A172 (cell line): ENCODE measurements around the gene PNLIP. TPM values are rescaled to one million over a fixed set of nuclear protein-coding genes. Genes with fewer than 3 reads are reported as not detected.

Source experiments
- DNase-seq: peaks from one replicate; pipeline ENCODE4 v3.0.0-alpha.2; 2015; ENCODE audit warnings: low spot score
- total RNA-seq: library from RNA; depleted of rRNA; stranded (reverse); fragments of >200 nt; shearing (Covaris generic); gene quantifications from 2 replicates; pipeline ENCODE4 v1.2.3, GENCODE V29; 2014; rRNA removed

Gene PNLIP
- not detected in 2 replicates for total RNA-seq

- DNase-seq, result no peak
Measured at GRCh38 chr10:116545756-116546155, at the start of gene PNLIP. Gene PNLIP, plus strand, starts transcription at chr10:116545931. Its CDS starts 162 bp downstream, at chr10:116546093.

GRCh38 chr10:116504786-116505185, 40.9 kb upstream of the PNLIP start:
- DNase-seq, result no peak

GRCh38 chr10:116510565-116510964, 35.2 kb upstream of the PNLIP start:
- no peak for DNase-seq

GRCh38 chr10:116511365-116511764, 34.4 kb upstream of the PNLIP start:
- DNase-seq, result no peak

GRCh38 chr10:116521424-116522290, 24.1 kb upstream of the PNLIP start:
- peak; percentile 34 for DNase-seq

GRCh38 chr10:116522803-116523381, 22.8 kb upstream of the PNLIP start:
- no peak for DNase-seq

- no peak for DNase-seq
Measured at GRCh38 chr10:116524736-116525135, 21.0 kb upstream of the PNLIP start.

GRCh38 chr10:116526219-116526618, 19.5 kb upstream of the PNLIP start:
- no peak for DNase-seq

- DNase-seq, result no peak
Measured at GRCh38 chr10:116536810-116537209, 8.9 kb upstream of the PNLIP start.

GRCh38 chr10:116538456-116538855, 7.3 kb upstream of the PNLIP start:
- peak; percentile 10 for DNase-seq

GRCh38 chr10:116538992-116539391, 6.7 kb upstream of the PNLIP start:
- DNase-seq, result no peak

- no peak for DNase-seq
Measured at GRCh38 chr10:116540814-116541213, 4.9 kb upstream of the PNLIP start.

- no peak for DNase-seq
Measured at GRCh38 chr10:116542007-116542677, 3.6 kb upstream of the PNLIP start.

GRCh38 chr10:116545122-116545521, 609 bp upstream of the PNLIP start:
- no peak for DNase-seq

GRCh38 chr10:116548301-116548700, 2.6 kb downstream of the PNLIP start:
- DNase-seq, result no peak

- no peak for DNase-seq
Measured at GRCh38 chr10:116553378-116553980, 7.7 kb downstream of the PNLIP start.

- no peak for DNase-seq
Measured at GRCh38 chr10:116554628-116555027, 8.9 kb downstream of the PNLIP start.

- no peak for DNase-seq
Measured at GRCh38 chr10:116555880-116556279, 10.1 kb downstream of the PNLIP start.

- DNase-seq, result no peak
Measured at GRCh38 chr10:116557305-116557880, 11.7 kb downstream of the PNLIP start.

- no peak for DNase-seq
Measured at GRCh38 chr10:116565534-116565933, 19.8 kb downstream of the PNLIP start.

GRCh38 chr10:116566932-116567331, 21.2 kb downstream of the PNLIP start:
- DNase-seq, result no peak

GRCh38 chr10:116567335-116567734, 21.6 kb downstream of the PNLIP start:
- no peak for DNase-seq
